ENCODE data around the gene ARPC5L. TPM values are rescaled to one million over a fixed set of nuclear protein-coding genes. Genes with fewer than 3 reads are reported as not detected.

ARPC5L gene
- total and polyA plus RNA-seq, 2 of the 13 experiments (the other 11 are each of a cell fraction or from before 2014, with no cell fraction given) = 29.9 to 33.8 TPM

- no peak for TF ChIP-seq ZBTB40 (IDR thresholded peaks at IDR 0.05)
- no peak for TF ChIP-seq ZBTB40 (CRISPR knock-in tag; IDR thresholded peaks at IDR 0.05)
- TF ChIP-seq FOXO1 (CRISPR knock-in tag; IDR thresholded peaks at IDR 0.05) = peak; percentile 60; the same call in 1 of the 2 replicates
- TF ChIP-seq RARA (CRISPR knock-in tag; IDR thresholded peaks at IDR 0.05) = 0 out of 2 replicates have a peak, but pooled peaks have one; percentile 23
- 0 out of 2 replicates have a peak, but pooled peaks have one; percentile 28 for TF ChIP-seq ZNF225 (CRISPR knock-in tag; IDR thresholded peaks at IDR 0.05)
- TF ChIP-seq KDM3A (CRISPR knock-in tag; IDR thresholded peaks at IDR 0.05; ENCODE audit: low read depth) = peak; percentile 88
- peak; percentile 27; the same call in 1 of the 2 replicates for TF ChIP-seq TARDBP (CRISPR knock-in tag; IDR thresholded peaks at IDR 0.05)
- TF ChIP-seq MIER3 (CRISPR knock-in tag; IDR thresholded peaks at IDR 0.05; ENCODE audit: borderline replicate concordance) = 0 out of 2 replicates have a peak, but pooled peaks have one; percentile 38
- TF ChIP-seq NAIF1 (CRISPR knock-in tag; IDR thresholded peaks at IDR 0.05; ENCODE audit: borderline replicate concordance) = no peak
- 0 out of 2 replicates have a peak, but pooled peaks have one; percentile 23 for TF ChIP-seq SPEN (CRISPR knock-in tag; IDR thresholded peaks at IDR 0.05; ENCODE audit: low read depth)
- no peak for TF ChIP-seq ZNF335 (CRISPR knock-in tag; IDR thresholded peaks at IDR 0.05)
- no peak for TF ChIP-seq ZNF644 (CRISPR knock-in tag; IDR thresholded peaks at IDR 0.05; ENCODE audit: low read depth)
- TF ChIP-seq THAP11 (CRISPR knock-in tag; IDR thresholded peaks at IDR 0.05) = peak; percentile 64
- TF ChIP-seq SRSF1 (optimal IDR thresholded peaks at IDR 0.05; ENCODE audit: low read depth, low read length) = peak; percentile 37
- 0 out of 2 replicates have a peak, but pooled peaks have one; percentile 19 for TF ChIP-seq MYNN (CRISPR knock-in tag; IDR thresholded peaks at IDR 0.05; ENCODE audit: low read depth)
- peak; percentile 99 for TF ChIP-seq RAD21 (CRISPR knock-in tag; IDR thresholded peaks at IDR 0.05)
- TF ChIP-seq RNF2 (conservative IDR thresholded peaks at IDR 0.05; ENCODE audit: low read depth) = 0 out of 2 replicates have a peak, but pooled peaks have one; percentile 59
- peak; percentile 74 for TF ChIP-seq MAX (IDR thresholded peaks at IDR 0.05)
- TF ChIP-seq MAFG (CRISPR knock-in tag; IDR thresholded peaks at IDR 0.05) = no peak
- TF ChIP-seq ZNF331 (CRISPR knock-in tag; IDR thresholded peaks at IDR 0.05) = peak; percentile 47; the same call in 1 of the 2 replicates
- peak; percentile 39 for TF ChIP-seq YY1 (IDR thresholded peaks at IDR 0.05; ENCODE audit: insufficient read depth, insufficient replicate concordance, low read depth, low read length)
- peak; percentile 63; the same call in 1 of the 2 replicates for TF ChIP-seq MYPOP (CRISPR knock-in tag; IDR thresholded peaks at IDR 0.05)
Measured at GRCh38 chr9:124852829-124853531, 8.9 kb upstream of the ARPC5L start, which contains the start of gene WDR38 (continued).
